RWPE2 (cell line): ENCODE data around the gene ASCL5.

Source experiments
- ATAC-seq: fragments of 200-7000 bp; cut with Tn5 transposase; 3 replicates; pipeline ENCODE4 v1.9.1; 2021; ENCODE audit warnings: low read depth
- DNase-seq: peaks from one replicate; pipeline ENCODE4 v3.0.0-alpha.2; 2020; ENCODE audit warnings: low spot score
- H3K27ac ChIP-seq: fragments of 450-650 bp; 2 replicates; pipeline ENCODE4 v1.5.1; 2017; ENCODE audit warnings: mild to moderate bottlenecking; ENCODE audit not compliant: poor library complexity, severe bottlenecking
- H3K27me3 ChIP-seq: fragments of 250-450 bp; sonication (Bioruptor Pico); 2 replicates; pipeline ENCODE4 v1.5.1; 2021; ENCODE audit warnings: mild to moderate bottlenecking, moderate library complexity; ENCODE audit not compliant: insufficient read depth, poor library complexity, severe bottlenecking
- H3K36me3 ChIP-seq: fragments of 250-450 bp; sonication (Bioruptor Pico); 2 replicates; pipeline ENCODE4 v1.5.1; 2020; ENCODE audit warnings: low read depth, mild to moderate bottlenecking, moderate library complexity
- H3K4me1 ChIP-seq: fragments of 250-450 bp; sonication (Bioruptor Pico); 2 replicates; pipeline ENCODE4 v1.5.1; 2021; ENCODE audit warnings: mild to moderate bottlenecking, moderate library complexity; ENCODE audit not compliant: insufficient read depth, poor library complexity, severe bottlenecking
- H3K4me3 ChIP-seq: fragments of 250-450 bp; sonication (Bioruptor Pico); 2 replicates; pipeline ENCODE4 v1.5.1; 2021; ENCODE audit warnings: mild to moderate bottlenecking, moderate library complexity; ENCODE audit not compliant: severe bottlenecking
- H3K9me3 ChIP-seq: fragments of 250-450 bp; sonication (Bioruptor Pico); 2 replicates; pipeline ENCODE4 v1.5.1; 2021; ENCODE audit warnings: mild to moderate bottlenecking, moderate library complexity; ENCODE audit not compliant: severe bottlenecking
- CTCF ChIP-seq: fragments of 450-650 bp; IDR thresholded peaks from one replicate; pipeline ENCODE4 v1.5.1; 2017; ENCODE audit warnings: mild to moderate bottlenecking, moderate library complexity; ENCODE audit not compliant: poor library complexity, severe bottlenecking

The ASCL5 gene

GRCh38 chr1:201128962-201129361 lies 2.0 kb upstream of the ASCL5 start:
- no peak overlapping the region for H3K27ac ChIP-seq
- H3K4me3 ChIP-seq: no peak overlapping the region
- H3K4me1 ChIP-seq: no peaks in the 10 kb centered on the region
- no peaks in the 10 kb centered on the region for H3K36me3 ChIP-seq
- DNase-seq (no peak), ATAC-seq (no peak)
- TF ChIP-seq CTCF: no peak
- no peaks in the 10 kb centered on the region for H3K27me3 ChIP-seq
- no peaks in the 10 kb centered on the region for H3K9me3 ChIP-seq

GRCh38 chr1:201128476-201128875 lies 1.5 kb upstream of the ASCL5 start:
- DNase-seq (no peak), ATAC-seq (no peak)
- Histone ChIP-seq H3K9me3 (no peaks in the 10 kb centered on the region), H3K4me3 (no peak overlapping the region), H3K4me1 (no peaks in the 10 kb centered on the region), H3K36me3 (no peaks in the 10 kb centered on the region), H3K27me3 (no peaks in the 10 kb centered on the region), H3K27ac (no peak overlapping the region)
- TF ChIP-seq CTCF: no peak

- TF ChIP-seq CTCF: no peak
- Histone ChIP-seq H3K36me3 (no peaks in the 10 kb centered on the region), H3K27ac (no peak overlapping the region), H3K27me3 (no peaks in the 10 kb centered on the region), H3K4me1 (no peaks in the 10 kb centered on the region), H3K4me3 (no peak overlapping the region), H3K9me3 (no peaks in the 10 kb centered on the region)
- no peak for ATAC-seq
- no peak for DNase-seq
Measured at GRCh38 chr1:201127755-201128455, 921 bp upstream of the ASCL5 start.

GRCh38 chr1:201126463-201126831 lies 537 bp downstream of the ASCL5 start:
- no peaks in the 10 kb centered on the region for H3K9me3 ChIP-seq
- H3K36me3 ChIP-seq: no peaks in the 10 kb centered on the region
- H3K27ac ChIP-seq: no peak overlapping the region
- no peaks in the 10 kb centered on the region for H3K4me1 ChIP-seq
- no peak overlapping the region for H3K4me3 ChIP-seq
- ATAC-seq (no peak; the same call in 2 of the 3 replicates), DNase-seq (no peak)
- H3K27me3 ChIP-seq: no peaks in the 10 kb centered on the region
- TF ChIP-seq CTCF: no peak

GRCh38 chr1:201125800-201126199 lies 1.2 kb downstream of the ASCL5 start:
- no peaks in the 10 kb centered on the region for H3K27me3 ChIP-seq
- no peaks in the 10 kb centered on the region for H3K36me3 ChIP-seq
- DNase-seq (no peak), ATAC-seq (no peak)
- TF ChIP-seq CTCF: no peak
- no peaks in the 10 kb centered on the region for H3K4me1 ChIP-seq
- no peaks in the 10 kb centered on the region for H3K9me3 ChIP-seq
- no peak overlapping the region for H3K27ac ChIP-seq
- no peak overlapping the region for H3K4me3 ChIP-seq
